HK-2 (cell line): ENCODE results near the gene BCAS3.

Experiments used
- DNase-seq: peaks from one replicate; pipeline ENCODE4 v3.0.0-alpha.2; 2018; ENCODE audit not compliant: unreplicated experiment

Gene BCAS3

DNA sequence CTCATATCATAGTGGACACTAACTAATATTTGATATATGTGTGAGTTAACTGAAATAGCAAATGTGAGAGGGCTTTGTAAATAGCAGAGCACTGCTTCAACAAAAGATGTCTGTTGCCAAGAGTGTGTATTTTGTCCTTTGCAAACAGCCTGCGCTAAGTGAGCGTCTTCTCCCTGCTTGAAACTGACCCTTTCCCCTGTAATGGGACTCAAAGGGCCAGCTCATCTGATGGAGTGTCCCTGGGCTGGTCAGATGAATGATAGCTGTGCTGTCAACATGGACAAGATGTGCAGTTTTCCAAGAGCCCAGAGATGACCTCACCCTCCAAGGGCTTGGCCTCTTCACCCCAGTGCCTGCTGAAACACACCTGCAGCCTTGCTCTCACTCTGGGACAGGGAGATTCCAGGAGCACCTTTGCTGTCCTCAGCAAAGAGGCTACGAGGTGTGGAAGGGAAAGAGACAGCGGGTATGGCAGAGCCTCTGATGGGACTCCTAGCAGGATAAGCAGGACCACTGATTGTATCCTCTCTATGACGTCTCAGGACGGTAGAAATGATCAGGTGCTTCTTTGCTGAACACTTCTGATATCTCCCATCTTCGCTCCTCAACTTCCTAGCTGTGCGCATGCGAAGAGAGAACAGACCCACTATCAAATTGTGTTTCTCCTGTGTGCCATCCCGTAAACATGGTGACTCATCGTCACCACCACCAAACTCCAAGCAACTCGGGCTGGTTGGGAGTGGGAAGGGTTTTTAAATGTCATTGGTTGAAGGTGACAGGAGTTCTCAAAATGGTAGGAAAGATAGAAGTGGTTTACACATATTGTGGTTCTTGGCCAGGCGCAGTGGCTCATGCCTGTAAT lies 686.2 kb downstream of the BCAS3 start:
- DNase-seq, result no peak

DNA sequence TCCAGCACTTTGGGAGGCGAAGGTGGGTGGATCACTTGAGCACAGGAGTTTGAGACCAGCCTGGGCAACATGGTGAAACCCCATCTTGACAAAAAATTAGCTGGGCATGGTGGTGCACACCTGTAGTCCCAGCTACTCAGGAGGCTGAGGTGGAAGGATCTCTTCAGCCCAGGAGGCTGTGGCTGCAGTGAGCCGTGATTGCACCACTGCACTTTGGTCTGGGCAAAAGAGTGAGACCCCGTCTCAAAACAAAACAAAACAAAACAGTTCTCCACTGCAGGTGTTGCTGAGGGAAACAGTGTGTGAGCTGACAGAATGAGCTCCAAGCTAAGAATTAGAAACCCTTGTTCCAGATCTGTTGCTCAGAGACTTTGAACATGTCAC lies 686.8 kb downstream of the BCAS3 start:
- no peak for DNase-seq

DNA sequence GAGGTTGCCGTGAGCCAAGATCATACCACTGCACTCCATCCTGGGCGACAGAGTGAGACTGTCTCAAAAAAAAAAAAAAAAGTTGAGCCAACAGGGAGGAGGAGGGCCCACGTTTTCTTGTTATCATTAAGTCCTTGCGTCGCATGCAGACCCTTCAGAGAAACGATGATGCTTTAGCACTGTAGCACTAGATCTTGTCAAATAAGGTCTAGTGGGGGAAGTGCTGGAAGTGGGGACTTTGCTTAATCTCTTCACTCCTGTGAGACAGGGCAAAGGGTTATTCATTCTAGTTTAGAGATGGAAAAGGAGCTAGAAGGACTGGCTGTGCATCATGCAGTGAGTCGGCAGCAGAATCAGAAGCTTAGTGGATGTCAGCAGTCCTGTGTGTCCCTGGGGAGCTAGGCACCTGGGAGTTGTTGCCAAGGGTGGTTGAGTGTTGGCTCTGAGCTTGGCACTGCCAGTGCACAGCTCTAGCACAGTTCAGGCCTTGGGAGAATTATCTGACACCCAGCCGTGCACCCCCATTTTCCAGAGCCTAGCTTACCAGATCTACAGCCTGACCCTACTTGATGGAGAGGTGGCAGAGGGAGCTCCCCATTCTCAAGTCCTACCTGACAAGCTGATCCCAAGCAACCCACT lies 688.5 kb downstream of the BCAS3 start:
- no peak for DNase-seq

DNA sequence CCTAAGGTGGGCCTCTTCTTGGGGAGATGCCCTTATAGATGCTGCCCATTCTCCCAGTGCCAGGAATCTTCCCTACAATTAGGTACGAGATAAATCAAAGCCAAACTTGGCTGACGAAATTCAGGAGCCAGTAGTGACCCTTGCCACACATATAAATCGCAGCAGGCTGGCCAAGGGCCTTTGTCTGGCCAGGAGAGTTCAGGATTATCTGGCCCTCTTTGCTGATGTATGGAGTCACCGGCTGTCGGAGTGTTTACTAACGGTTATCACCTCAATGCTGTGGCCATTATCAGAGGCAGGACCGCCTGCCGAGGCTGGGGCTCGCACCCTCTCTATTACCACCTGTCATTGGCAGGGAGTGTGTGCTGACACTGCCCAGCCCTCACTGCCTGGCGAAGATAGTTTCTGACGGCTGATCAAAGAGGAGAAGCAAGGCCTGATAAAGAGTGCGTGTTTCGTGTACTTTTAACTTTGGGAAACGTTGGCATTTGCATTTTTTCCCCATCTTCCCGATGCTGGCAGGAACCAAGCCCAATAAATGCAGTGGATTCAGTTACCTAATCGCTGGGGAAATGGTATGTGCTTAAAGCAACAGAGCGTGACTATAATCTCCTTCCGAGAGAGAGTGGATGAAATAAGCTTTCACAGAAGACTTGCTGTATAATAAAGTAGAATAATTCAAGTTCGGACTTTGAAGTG lies 689.2 kb downstream of the BCAS3 start:
- DNase-seq, result no peak

DNA sequence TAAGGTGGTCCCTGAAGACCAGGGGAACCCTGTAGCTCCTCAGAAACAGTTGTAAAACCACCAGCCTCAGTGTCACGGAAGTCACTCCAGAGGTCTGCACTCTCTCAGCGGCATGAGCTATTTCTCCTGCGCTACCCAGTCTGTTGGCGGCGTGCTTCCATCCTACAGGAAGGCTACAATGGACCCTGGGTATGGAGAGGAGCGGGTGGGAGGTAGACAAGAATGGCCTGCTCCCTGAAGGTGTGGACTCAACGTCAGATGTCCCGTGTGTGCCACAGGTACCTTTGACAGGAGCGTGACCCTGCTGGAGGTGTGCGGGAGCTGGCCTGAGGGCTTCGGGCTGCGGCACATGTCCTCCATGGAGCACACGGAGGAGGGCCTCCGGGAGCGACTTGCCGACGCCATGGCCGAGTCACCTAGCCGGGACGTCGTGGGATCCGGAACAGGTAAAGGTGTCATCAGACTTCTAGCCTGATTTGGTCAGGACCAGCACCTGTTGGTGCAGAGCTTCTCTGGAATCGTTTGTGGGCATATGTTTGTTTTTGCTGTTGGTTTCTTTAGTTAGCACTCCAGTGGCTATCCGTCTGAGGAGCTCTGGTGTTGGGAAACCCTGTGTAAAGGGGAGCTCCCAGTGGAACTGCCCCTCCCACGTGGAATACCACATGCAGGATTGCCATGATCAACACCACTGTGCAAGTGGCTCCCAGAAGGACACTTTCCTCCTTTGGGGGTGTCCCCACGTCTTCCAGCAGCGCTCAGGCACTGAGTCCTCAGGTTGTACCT lies 690.6 kb downstream of the BCAS3 start:
- no peak for DNase-seq

DNA sequence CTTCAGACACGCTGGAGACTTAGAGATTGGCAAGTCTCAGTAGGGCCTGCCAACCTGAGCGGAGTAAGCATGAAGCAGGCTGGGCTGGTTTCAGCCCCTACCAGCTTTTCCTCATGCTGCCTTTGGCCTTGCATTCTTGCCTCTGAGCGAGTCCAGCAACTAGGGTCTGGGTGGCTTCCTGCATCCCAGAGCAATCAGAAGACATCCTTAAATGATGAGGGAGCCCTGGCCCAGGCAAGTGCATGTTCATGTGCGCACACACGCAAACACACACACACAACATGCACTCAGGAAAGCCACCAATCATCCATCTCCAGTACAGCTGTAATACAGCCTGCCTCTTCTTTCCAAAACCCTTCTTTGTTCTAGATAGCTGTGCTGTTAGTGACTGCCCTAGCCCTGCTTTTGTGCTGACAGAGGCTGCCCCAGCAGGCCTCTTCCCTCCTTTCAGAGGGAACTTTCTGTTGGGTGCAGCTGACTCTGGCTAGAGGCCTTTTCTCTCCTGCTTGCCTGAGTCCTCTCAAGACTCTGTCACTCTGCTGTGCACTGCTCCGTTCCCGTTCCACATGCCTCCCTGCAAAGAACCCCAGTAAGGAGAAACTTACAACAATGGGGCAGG lies 691.3 kb downstream of the BCAS3 start:
- no peak for DNase-seq

DNA sequence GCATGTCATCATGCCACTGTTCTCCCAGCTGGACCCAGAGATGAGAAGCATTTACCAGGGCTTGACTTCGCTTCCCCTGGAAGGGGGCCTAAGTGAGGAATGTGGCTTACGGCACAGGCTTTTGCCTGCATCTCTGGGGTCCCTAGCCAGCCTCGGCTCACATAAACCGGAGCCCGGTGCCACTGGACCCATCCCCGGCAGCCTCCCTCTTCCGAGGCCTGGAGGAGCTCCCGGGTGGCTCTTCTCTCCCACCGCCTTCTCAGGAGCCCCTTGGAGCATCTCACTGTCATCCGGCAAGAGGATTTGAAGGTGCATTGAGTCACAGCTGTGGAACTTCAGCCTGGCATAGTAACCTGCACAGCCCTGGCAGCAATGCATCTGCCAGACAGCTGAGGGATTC lies 692.1 kb downstream of the BCAS3 start:
- no peak for DNase-seq

DNA sequence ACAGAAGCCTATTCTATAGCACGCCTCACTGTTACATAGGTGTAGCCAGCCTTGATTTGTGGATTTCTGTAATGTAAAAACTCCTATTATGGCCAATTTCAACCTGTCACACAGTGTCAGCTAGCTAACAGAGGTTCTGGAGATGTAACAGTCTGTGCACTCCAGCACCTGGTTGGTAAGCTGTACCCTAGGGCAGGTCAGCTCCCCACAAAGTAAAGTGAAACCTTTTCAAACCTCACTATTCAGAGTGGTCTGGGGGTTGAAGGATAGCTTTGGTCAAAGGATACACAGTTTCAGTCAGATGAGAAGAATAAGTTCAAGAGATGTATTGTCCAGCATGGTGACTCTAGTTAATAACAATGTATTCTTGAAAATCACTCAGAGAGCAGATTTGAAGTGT lies 693.5 kb downstream of the BCAS3 start:
- no peak for DNase-seq

DNA sequence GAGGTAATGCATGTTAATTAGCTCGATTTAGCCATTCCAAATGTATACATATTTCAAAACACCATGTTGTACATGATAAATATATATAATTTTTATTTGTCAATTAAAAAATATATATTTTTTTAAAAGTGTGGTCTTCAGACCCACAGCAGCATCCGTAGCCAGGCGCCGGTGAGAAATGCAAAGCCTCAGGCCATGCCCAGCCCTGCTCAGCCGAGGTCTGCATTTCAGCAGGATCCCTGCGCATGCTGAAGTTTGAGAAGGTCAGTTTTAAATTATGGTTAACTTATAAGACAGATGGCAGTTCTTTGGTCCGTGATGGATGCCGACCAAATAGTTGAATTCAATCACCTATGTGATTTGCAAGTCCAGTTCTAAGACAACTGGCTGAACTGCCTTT lies 694.0 kb downstream of the BCAS3 start:
- DNase-seq, result no peak

DNA sequence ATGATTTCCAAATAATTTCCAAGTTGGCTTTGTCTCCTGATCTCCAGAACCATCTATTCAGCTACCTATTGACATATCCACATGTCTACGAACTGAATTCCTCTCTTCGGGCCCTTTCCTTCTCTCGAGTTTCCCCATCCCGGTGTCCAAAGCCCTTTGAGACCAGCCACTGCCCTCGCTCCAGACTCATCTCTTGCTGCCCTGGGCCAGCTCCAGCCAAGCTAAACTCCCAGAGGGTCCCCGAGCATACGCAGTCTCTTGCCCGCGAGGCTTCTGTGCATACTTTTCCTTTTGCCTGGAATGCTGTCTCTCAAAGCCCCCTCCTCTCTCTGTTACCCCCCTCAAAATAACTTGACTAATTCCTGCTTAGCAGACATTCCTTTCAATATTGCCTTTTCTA lies 694.8 kb downstream of the BCAS3 start:
- no peak for DNase-seq

DNA sequence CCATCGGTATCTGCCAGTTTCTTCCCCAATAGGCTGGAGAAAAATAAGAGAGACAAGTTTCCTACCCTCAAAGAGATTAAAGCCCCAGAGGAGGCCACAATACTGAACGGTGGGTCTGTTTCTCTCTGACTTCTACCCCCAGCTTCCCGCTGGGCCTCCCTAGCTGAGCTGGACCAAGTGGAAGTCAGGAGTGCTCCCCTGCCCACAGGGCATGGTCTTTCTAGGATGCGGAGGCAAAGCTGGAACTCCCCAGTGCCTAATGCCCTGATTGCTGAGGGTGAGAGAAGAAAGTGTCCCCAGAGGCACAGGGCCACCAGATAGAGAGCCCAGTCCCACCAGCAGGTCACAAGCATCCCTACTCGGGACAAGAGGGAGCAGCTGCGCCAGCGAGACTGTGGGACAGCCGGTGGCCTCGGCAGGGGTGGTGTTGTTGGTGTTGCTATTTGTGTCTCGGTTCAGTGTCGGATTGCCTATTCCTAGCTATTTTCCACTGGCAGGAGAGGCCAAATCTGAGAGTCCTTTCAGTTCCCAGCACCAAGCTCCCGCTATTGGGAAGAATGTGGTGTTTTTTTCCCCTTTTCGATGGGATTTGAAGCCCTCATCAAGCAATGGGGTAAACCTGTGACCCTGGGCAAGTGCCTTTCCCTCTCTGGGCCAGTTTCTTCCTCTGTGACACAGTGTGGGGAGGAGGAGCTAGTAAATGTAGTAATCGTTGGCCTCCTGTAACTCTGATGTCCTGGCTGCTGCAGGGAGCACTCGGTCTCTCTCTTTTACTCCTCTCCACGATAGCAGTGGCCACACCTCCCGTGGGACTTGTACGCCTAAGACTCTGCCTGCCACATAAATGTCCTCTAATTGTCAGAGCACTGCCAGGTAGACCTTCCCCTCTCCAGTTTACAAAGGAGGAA lies 699.5 kb downstream of the BCAS3 start:
- no peak for DNase-seq

DNA sequence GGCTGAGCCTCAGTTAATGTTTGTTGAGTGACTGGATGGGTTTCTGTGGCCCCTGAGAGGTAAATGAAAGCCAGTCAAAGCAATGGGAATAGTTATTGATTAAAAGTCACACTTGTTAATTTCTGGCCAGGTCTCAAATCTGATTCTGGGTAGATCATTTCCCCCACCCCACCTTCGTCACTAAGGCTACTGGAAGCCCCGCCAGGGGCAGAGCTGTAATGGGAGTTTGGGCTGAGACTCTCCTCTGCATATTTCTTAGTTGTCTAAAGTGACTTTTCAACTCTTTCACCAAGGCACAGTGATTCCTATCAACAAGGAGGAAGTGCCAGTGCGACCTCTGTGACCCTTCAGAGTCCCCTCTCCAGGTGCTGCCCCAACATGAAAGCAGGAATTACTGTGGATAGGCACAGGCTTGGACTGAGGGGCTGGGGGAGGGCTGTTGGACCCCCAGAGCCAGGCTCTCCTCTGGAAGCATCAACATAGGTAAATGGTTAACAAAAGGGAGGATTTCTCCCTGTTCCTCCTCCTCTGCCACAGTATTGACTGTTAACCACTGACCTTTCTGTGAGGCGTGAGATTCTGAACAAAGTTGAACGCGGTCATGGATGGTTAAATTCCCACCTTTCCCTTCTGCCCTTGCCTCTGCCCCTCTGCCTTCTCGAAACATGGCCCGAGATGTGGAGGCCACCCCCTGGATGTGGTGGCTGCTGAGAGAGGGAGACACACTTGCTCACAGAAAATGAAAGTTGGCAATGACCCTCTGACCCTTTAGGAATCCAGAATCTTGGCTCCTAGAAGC lies 701.2 kb downstream of the BCAS3 start:
- no peak for DNase-seq

DNA sequence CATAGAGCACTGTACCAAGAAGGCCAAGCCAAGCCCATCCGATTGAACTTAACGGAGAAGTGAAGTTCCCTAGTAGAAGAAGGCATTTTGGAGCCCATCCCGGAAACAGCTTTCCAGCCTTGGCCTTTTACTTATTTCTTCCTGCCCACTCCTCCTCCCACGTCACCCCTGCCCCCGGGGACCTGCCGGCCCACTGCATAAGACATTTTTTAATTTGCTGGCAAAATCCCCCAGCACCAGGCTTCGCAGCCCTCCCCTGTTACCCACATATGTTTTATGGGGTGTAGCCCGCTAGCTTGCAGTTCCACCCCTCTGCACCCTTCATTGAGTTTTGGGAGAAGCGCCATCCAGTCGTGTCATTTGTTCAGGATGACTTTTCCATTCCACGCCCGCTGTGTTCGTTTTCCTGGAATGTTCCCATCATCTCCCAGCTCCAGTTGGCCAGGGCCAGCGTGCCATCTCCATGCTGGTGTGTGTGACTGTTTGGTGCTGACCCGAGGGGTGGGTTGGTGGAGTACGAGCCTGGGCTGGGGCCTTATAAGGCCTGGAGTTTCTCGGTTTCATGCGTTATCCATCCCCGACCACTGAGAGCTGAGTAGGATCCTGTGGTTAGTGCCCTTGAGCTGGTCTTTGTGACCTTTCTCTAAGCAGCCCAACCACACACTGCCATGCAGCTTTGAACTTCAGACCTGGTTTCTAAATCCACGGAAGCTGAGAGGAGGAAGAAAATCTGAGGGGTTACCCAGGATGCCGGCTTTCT lies 702.0 kb downstream of the BCAS3 start:
- DNase-seq, result no peak

DNA sequence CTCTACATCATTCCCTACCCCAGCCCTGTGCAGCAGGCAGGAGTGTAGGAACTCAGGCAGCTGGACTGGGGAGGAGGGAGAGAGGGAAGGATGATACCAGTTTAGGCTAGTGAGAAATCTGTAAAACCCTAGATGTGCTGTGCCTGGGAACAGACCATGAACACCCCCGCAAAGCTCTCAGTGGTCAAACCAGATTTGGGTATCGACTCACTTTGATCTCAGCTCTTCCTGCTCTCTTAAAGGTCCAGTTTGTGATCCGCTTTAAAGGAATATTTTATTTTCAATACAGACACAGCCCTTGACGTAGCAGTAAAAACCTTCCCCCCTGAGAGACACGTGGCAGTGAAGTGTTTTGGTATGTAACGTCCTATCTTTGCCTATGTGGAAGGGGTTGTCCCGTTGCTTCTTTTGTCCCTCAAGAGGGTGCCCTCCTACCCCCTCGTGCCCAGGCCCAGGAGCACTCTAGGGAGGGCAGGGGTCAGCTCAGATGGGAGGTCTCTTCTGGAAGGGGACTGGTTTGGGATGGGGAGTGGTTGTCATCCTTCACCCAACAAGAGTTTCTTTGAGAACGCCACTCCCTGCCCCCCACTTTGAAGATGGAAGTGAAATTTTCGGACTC lies 702.7 kb downstream of the BCAS3 start:
- no peak for DNase-seq

DNA sequence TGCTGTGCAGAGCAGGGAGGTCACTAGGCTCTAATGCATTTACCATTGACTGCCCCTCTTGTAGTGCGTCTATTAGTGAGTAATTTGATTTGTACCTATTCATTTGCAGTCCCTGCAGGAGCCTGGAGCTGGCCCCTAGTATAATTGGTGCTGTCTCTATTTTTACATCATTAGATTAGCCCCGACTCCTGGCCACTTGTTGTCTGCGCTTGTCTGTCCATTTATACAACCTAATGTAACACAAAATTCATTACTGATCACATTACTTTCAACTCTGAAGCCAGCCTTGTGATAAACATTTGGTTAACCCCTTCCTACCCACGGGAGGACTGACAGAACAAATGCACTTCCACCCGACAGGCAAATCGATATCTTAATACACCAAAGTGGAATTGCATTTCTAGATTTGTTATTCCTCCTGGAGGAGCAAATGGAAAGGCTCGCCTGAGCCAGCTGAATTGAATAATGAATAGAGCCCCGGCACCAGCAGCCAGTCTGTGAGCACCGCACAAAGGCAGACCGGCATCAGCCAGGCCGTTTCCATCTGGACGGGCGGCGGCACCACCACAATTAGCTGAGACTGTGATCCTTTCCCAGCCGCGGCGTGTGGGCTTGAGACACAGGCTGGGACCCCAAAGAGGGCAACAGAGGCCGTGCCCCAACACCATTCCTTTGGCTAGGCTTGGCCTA lies 703.3 kb downstream of the BCAS3 start:
- DNase-seq, result no peak

DNA sequence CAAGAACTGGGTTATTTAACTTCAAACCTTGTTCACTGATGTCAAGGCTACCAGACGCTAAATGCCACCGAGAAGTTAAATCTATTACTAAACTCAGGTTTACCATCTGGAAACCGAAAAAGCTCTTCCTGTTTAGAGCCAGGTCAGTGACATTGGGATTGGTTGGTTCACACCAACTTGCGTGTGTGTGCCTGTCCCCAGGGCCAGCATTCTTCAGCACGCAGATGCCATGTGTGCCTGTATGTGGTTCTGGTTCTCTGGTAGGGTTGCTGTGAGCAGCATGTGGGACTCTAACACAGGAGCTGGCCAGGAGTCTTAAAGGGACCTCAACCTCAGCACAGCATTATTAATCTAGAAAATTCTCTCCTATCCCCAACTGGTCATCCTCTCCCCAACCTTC lies 703.9 kb downstream of the BCAS3 start:
- no peak for DNase-seq

DNA sequence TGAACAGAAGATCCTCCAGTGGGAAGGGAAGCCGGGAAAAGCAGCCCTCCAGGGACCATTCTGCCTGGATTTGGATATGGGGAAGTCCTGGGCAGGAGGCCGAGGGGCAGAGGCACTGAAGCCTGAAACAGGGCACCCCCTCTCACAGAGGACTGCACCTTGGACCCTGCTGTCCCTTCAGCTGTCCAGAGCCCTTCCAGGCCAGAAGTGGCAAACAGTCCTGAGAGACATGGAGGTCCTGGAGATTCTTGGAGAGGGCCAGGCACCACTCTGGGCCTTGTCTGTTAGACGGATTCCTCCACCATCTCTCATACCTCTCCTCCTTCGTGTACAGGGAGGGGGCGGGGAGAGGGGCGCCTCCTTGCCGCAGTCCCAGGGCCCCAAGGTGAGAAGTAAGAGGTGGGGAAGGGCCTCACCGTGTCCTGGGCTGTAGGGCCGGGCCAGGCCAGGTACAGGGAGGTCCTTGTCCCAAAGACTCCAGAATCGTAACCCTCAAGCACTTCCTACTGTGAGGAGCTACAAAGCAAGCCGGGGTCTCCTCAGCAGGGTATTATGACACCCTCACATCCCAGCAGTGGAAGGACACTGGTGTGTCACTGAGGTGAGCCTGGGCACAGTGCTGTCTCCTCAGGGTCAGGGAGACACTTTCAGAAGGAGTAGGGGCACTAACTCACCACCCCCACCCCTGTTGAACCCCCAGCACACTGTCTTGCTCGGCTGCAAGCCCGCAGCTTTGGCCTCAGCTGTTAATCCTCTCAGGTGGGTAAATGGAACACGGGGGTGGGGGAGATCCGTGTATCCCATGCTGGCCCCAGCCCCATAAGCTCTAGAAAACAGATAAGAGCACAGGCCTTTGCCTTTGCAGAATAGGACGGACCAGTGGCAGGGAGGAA lies 705.4 kb downstream of the BCAS3 start:
- DNase-seq, result no peak
